ENCODE results near the gene RNF167.

GRCh38 chr17:4987767-4988567 is 47.9 kb downstream of the RNF167 start:
- TF ChIP-seq, protein P1, sequence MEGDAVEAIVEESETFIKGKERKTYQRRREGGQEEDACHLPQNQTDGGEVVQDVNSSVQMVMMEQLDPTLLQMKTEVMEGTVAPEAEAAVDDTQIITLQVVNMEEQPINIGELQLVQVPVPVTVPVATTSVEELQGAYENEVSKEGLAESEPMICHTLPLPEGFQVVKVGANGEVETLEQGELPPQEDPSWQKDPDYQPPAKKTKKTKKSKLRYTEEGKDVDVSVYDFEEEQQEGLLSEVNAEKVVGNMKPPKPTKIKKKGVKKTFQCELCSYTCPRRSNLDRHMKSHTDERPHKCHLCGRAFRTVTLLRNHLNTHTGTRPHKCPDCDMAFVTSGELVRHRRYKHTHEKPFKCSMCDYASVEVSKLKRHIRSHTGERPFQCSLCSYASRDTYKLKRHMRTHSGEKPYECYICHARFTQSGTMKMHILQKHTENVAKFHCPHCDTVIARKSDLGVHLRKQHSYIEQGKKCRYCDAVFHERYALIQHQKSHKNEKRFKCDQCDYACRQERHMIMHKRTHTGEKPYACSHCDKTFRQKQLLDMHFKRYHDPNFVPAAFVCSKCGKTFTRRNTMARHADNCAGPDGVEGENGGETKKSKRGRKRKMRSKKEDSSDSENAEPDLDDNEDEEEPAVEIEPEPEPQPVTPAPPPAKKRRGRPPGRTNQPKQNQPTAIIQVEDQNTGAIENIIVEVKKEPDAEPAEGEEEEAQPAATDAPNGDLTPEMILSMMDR (IDR thresholded peaks at IDR 0.05; ENCODE audit: low read depth, low read length): no peak
- no peak for TF ChIP-seq MAX (IDR thresholded peaks at IDR 0.05; ENCODE audit: low read depth, low read length)
- no peak for TF ChIP-seq MYC (IDR thresholded peaks at IDR 0.05; ENCODE audit: low read depth, low read length)
